Spleen (tissue), 3 donors: ENCODE results near the gene UNC5A.

Experiments
- POLR2A ChIP-seq, 3 donors: fragments of 450-650 bp; IDR thresholded peaks; one replicate each; pipeline ENCODE4 v1.5.1; 2017; ENCODE audit warnings: antibody characterized with exemption in 3 of 3, mild to moderate bottlenecking in 1 of 3
- POLR2AphosphoS5 ChIP-seq, 3 donors: sonication (generic); formaldehyde crosslinking; IDR thresholded peaks; one replicate each; pipeline ENCODE4 v1.5.1; 2017; ENCODE audit warnings: antibody characterized with exemption in 3 of 3

DNA sequence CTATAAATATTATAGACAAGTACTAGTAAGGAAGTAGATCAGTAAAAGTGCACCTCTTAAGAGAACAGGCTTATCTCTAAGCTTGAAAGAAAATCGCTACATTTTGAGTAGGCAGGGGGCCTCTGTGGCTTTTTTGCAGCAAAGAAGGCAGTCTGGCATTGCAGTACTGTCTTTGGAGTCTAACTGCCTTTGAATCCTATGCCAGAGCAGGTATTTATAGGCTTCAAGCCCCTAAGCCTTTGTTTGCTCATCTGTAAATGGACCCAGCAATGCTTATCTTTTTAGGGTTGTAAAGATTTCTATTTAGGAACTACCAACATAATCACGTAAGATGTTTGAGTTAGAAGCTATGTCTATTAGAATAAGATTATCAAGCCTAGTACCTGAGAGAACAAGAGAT is 112.5 kb downstream of the UNC5A start:
- no peak for TF ChIP-seq POLR2A (IDR thresholded peaks at IDR 0.05)
- TF ChIP-seq POLR2AphosphoS5 (IDR thresholded peaks at IDR 0.05): no peak
